ENCODE data around the gene ARID3A.

DNA sequence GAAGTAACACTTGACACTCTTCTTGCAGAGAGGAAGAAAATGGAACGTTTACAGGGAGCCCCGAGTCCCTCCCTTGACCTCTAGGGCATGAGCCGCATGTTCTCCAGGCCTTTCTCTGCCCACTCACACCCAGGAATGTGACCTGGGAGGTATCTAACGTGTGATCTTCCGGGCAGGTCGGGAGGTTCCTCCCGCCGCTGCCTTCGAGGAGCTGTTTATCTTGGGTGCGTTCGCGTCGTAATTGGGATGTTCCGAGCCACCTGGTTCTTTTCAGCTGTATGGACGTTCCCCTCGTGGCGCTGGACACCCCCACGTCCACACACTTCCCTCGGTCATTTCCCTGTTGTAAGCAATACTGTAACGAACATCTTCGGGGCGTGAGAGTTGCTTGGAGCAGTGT is 13.6 kb downstream of the ARID3A start:
- TF ChIP-seq POLR2A (IDR thresholded peaks at IDR 0.05; ENCODE audit: low read length) (no peak), GATA1 (IDR thresholded peaks at IDR 0.05; ENCODE audit: low read depth, low read length) (no peak)

Data from erythroblast (primary cell).